Endothelial cell of umbilical vein (primary cell): ENCODE measurements around the gene ASXL2. TPM values are rescaled to one million over a fixed set of nuclear protein-coding genes. Genes with fewer than 3 reads are reported as not detected.

Experiments
- BruUV-seq: library from RNA; stranded (reverse); fragments of 400-500 nt; replicated peaks from 2 replicates; lab custom pipeline; 2021; lab: Mats Ljungman, UMichigan
- CTCF ChIA-PET: fragments of 300-600, 350-600 bp; sonication (Branson Sonifier 250); formaldehyde crosslinking; loops from one replicate; lab custom pipeline; 2021; ENCODE audit warnings: antibody characterized with exemption, inconsistent platforms; lab: Charles Lee
- POLR2A ChIA-PET: fragments of 300-600, 350-600 bp; sonication (Branson Sonifier 250); formaldehyde crosslinking; loops from one replicate; lab custom pipeline; 2021; ENCODE audit warnings: antibody characterized with exemption, inconsistent platforms; lab: Charles Lee
- DNase-seq: peaks from one replicate; pipeline ENCODE4 v3.0.0-alpha.2; 2011; ENCODE audit warnings: low read depth, low spot score
- FAIRE-seq: peaks from 2 replicates; lab custom pipeline; 2011; peaks lifted over from hg19 to GRCh38; lab: Jason Lieb, UNC
- H2AFZ ChIP-seq: 2 replicates; pipeline ENCODE4 v1.6.0; 2012; ENCODE audit warnings: low read depth, low read length, control low read depth, inconsistent platforms
- H3K27ac ChIP-seq: 2 replicates; pipeline ENCODE4 v1.5.1; 2011; ENCODE audit warnings: low read depth, mild to moderate bottlenecking, control low read depth, low read length, moderate library complexity; ENCODE audit not compliant: insufficient read depth
- H3K27me3 ChIP-seq, 2 experiments: 2 replicates each; pipeline versions ENCODE4 v1.6.0 to v1.6.1; 2011; ENCODE audit warnings: low read length in 2 of 2, mixed read lengths in 1 of 2; ENCODE audit not compliant: control insufficient read depth in 2 of 2, insufficient read depth in 2 of 2
- H3K36me3 ChIP-seq, 2 experiments: 2 replicates in 1 of 2; 3 replicates in 1 of 2; pipeline ENCODE4 v1.5.1; 2011; ENCODE audit warnings: low read length in 2 of 2, mild to moderate bottlenecking in 1 of 2, moderate library complexity in 1 of 2; ENCODE audit not compliant: control insufficient read depth in 2 of 2, insufficient read depth in 2 of 2; ENCODE audit errors: extremely low read depth in 1 of 2
- H3K4me1 ChIP-seq: 3 replicates; pipeline ENCODE4 v1.5.1; 2011; ENCODE audit warnings: mild to moderate bottlenecking, low read length; ENCODE audit not compliant: control insufficient read depth, insufficient read depth; ENCODE audit errors: extremely low read depth
- H3K4me2 ChIP-seq: 2 replicates; pipeline ENCODE4 v1.6.1; 2011; ENCODE audit warnings: low read length, control low read depth, mixed read lengths; ENCODE audit not compliant: insufficient read depth
- H3K4me3 ChIP-seq, 3 experiments: fragments of 200-600 bp in 1 of 3; sonication (generic), shearing (Covaris generic) in 1 of 3; replicated peaks in 1 of 3; 2 replicates each; pipeline ENCODE4 v1.5.1; 2011 to 2016; ENCODE audit warnings: control low read depth in 3 of 3, low read length in 3 of 3, mild to moderate bottlenecking in 2 of 3, inconsistent platforms in 1 of 3, low read depth in 1 of 3, moderate library complexity in 1 of 3; ENCODE audit not compliant: insufficient read depth in 1 of 3
- H3K79me2 ChIP-seq: 2 replicates; pipeline ENCODE4 v1.6.0; 2012; ENCODE audit warnings: low read length, inconsistent platforms; ENCODE audit not compliant: control insufficient read depth, insufficient read depth
- H3K9ac ChIP-seq: replicated peaks from 2 replicates; pipeline ENCODE3; 2011; ENCODE audit warnings: low read length, control low read depth; ENCODE audit not compliant: insufficient read depth; ENCODE audit errors: extremely low read depth
- H3K9me1 ChIP-seq: replicated peaks from 3 replicates; pipeline ENCODE4 v1.6.0; 2011; ENCODE audit warnings: mild to moderate bottlenecking, low read length; ENCODE audit not compliant: control insufficient read depth, insufficient read depth; ENCODE audit errors: extremely low read depth
- H3K9me3 ChIP-seq: replicated peaks from 2 replicates; pipeline ENCODE4 v1.5.1; 2012; ENCODE audit warnings: low read length, inconsistent platforms; ENCODE audit not compliant: control insufficient read depth, insufficient read depth
- H4K20me1 ChIP-seq: replicated peaks from 2 replicates; pipeline ENCODE3; 2011; ENCODE audit warnings: mild to moderate bottlenecking, low read length; ENCODE audit not compliant: control insufficient read depth, insufficient read depth; ENCODE audit errors: extremely low read depth
- EZH2 ChIP-seq: IDR thresholded peaks from 2 replicates; pipeline ENCODE4 v1.6.1; 2012; ENCODE audit warnings: borderline replicate concordance, low read depth, mild to moderate bottlenecking, moderate library complexity, low read length, inconsistent platforms; ENCODE audit not compliant: severe bottlenecking
- FOS ChIP-seq: IDR thresholded peaks from 2 replicates; pipeline ENCODE4 v1.6.1; 2011; ENCODE audit warnings: mild to moderate bottlenecking, low read length, moderate library complexity, borderline replicate concordance; ENCODE audit not compliant: insufficient read depth
- GATA2 ChIP-seq: IDR thresholded peaks from 2 replicates; pipeline ENCODE4 v1.7.0; 2011; ENCODE audit warnings: low read depth, mild to moderate bottlenecking, moderate library complexity, mixed read lengths, low read length; ENCODE audit not compliant: insufficient read length, insufficient read depth
- JUN ChIP-seq: IDR thresholded peaks from 2 replicates; pipeline ENCODE4 v1.6.1; 2011; ENCODE audit warnings: borderline replicate concordance, low read depth; ENCODE audit not compliant: insufficient read length, insufficient read depth
- MYC ChIP-seq: IDR thresholded peaks from one replicate; pipeline ENCODE4 v1.6.1; 2011; ENCODE audit warnings: mild to moderate bottlenecking, low read depth, low read length
- POLR2A ChIP-seq: IDR thresholded peaks from 2 replicates; pipeline ENCODE4 v1.6.1; 2012; ENCODE audit warnings: low read depth, mild to moderate bottlenecking, control low read depth, low read length
- POLR2AphosphoS5 ChIP-seq: IDR thresholded peaks from 2 replicates; pipeline ENCODE4 v1.6.1; 2012; ENCODE audit warnings: low read depth, mild to moderate bottlenecking, control low read depth, low read length, moderate library complexity; ENCODE audit not compliant: insufficient read depth
- dilution Hi-C: fragments of 300-500 bp; cut with MboI; formaldehyde crosslinking; loops from one replicate; pipeline ENCODE4 v1.15.0; 2019; ENCODE audit warnings: low sequenced_read_pairs; ENCODE audit not compliant: extremely low pct_ligation_motif_present
- intact Hi-C: fragments of 100-400 bp; cut with micrococcal nuclease; formaldehyde crosslinking; loops from one replicate; pipeline ENCODE4 v1.10.0; 2022
- polyA plus RNA-seq, 4 experiments: library from polyadenylated mRNA; depleted of rRNA in 3 of 4; stranded (reverse) in 3 of 4; unstranded in 1 of 4; fragments of >200 nt; gene quantifications; 2 replicates each; pipeline versions ENCODE4 v1.2.1 to v1.2.3, GENCODE V29; 2011 to 2012; ENCODE audit warnings: missing spikeins in 1 of 4
- total RNA-seq: library from RNA; stranded (reverse); gene quantifications from 2 replicates; pipeline ENCODE4 v1.2.3, GENCODE V29; 2021
- TF ChIP-seq, protein P1 (sequence below), 2 donors: IDR thresholded peaks; 1 replicate in 1 of 2; 2 replicates in 1 of 2; pipeline ENCODE4 v1.5.1; 2011; ENCODE audit warnings: low read length in 2 of 2, mild to moderate bottlenecking in 2 of 2, moderate library complexity in 2 of 2, control low read depth in 1 of 2, inconsistent platforms in 1 of 2, low read depth in 1 of 2; ENCODE audit not compliant: insufficient read depth in 1 of 2; ENCODE audit errors: extremely low read depth in 1 of 2
- TF ChIP-seq, protein P2 (sequence below): IDR thresholded peaks from 2 replicates; pipeline ENCODE4 v1.6.1; 2011; ENCODE audit not compliant: insufficient read depth, insufficient read length

ASXL2 gene
- total and polyA plus RNA-seq, 2 donors (not counting 3 experiments of a cell fraction or from before 2014, with no cell fraction given): 6.1 to 33.8 TPM

DNA sequence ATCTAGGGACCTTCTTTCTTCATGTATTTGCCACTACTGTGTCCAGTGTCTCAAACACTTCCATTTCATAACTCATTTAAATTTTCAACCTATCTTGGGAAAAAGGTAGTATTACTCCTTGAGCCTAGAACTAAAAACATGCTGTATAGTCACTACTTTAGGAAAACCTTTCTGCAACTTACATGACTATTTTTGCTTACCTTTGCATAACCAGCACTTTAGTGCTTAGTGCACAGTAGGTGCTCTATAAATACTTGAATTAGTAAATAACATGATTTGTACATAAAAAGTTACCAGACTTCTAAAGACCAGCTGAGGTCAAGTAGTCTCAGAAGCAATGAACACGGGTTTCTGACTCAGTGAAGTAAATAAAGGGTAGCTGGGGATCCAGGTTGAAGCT is 142.5 kb downstream of the ASXL2 start:
- Histone ChIP-seq H3K9ac (no peak overlapping the region), H3K9me1 (no peaks in the 10 kb centered on the region), H3K4me3 (no peak overlapping the region), H3K27ac (no peak overlapping the region), H3K79me2 (no peaks in the 10 kb centered on the region), H3K4me1 (no peaks in the 10 kb centered on the region), H3K4me2 (no peak overlapping the region), H3K36me3 (no peaks in the 10 kb centered on the region), H3K9me3 (no peaks in the 10 kb centered on the region), H4K20me1 (no peaks in the 10 kb centered on the region), H3K27me3 (no peaks in the 10 kb centered on the region), H2AFZ (no peak overlapping the region)
- no TSS peak for BruUV-seq
- ChIA-PET POLR2A (interaction anchor here (0.7 kb wide), 1 partner anchor 8 kb away, joined by 4 read pairs; no protein-coding TSS in a partner anchor), CTCF (interaction anchor here (0.6 to 2.5 kb wide), 2 partner anchors 19 to 36 kb away, joined by 3 to 8 read pairs; no protein-coding TSS in a partner anchor)
- DNase-seq: no peak
- FAIRE-seq: no peak
- dilution Hi-C loops: no loop called here
- intact Hi-C loops: no loop called here
- TF ChIP-seq EZH2 (no peak), POLR2AphosphoS5 (no peak), MYC (no peak), POLR2A (no peak), JUN (no peak), GATA2 (no peak), FOS (no peak)
- TF ChIP-seq, protein P1, sequence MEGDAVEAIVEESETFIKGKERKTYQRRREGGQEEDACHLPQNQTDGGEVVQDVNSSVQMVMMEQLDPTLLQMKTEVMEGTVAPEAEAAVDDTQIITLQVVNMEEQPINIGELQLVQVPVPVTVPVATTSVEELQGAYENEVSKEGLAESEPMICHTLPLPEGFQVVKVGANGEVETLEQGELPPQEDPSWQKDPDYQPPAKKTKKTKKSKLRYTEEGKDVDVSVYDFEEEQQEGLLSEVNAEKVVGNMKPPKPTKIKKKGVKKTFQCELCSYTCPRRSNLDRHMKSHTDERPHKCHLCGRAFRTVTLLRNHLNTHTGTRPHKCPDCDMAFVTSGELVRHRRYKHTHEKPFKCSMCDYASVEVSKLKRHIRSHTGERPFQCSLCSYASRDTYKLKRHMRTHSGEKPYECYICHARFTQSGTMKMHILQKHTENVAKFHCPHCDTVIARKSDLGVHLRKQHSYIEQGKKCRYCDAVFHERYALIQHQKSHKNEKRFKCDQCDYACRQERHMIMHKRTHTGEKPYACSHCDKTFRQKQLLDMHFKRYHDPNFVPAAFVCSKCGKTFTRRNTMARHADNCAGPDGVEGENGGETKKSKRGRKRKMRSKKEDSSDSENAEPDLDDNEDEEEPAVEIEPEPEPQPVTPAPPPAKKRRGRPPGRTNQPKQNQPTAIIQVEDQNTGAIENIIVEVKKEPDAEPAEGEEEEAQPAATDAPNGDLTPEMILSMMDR (IDR thresholded peaks at IDR 0.05; ENCODE audit: extremely low read depth in 1 of 2, insufficient read depth in 1 of 2, low read depth in 1 of 2, low read length in 2 of 2): no peak
- TF ChIP-seq, protein P2, sequence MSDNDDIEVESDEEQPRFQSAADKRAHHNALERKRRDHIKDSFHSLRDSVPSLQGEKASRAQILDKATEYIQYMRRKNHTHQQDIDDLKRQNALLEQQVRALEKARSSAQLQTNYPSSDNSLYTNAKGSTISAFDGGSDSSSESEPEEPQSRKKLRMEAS: no peak
